Spinal cord (tissue), 10 donors: ENCODE data around the gene SLC7A7. TPM values are rescaled to one million over a fixed set of nuclear protein-coding genes. Genes with fewer than 3 reads are reported as not detected.
"Not testable (repeated sequence)": the region's sequence is repeated elsewhere in the genome, so short reads cannot be mapped to it uniquely, and the experiment has no call there.

ENCODE experiments used
- DNase-seq, 6 donors: peaks; one replicate each; pipeline versions ENCODE4 v3.0.0 to v3.0.0-alpha.2; 2013 to 2015; ENCODE audit warnings: low spot score in 6 of 6, low read depth in 4 of 6
- H3K27ac ChIP-seq: one replicate; pipeline ENCODE4 v1.5.1; 2013; ENCODE audit warnings: low read depth, low read length, control low read depth
- H3K27me3 ChIP-seq: one replicate; pipeline ENCODE4 v1.6.1; 2013; ENCODE audit warnings: low read length; ENCODE audit not compliant: control insufficient read depth, insufficient read depth
- H3K36me3 ChIP-seq: one replicate; pipeline ENCODE4 v1.6.1; 2013; ENCODE audit warnings: low read length; ENCODE audit not compliant: control insufficient read depth, insufficient read depth
- H3K4me1 ChIP-seq: one replicate; pipeline ENCODE4 v1.6.1; 2013; ENCODE audit warnings: low read length; ENCODE audit not compliant: control insufficient read depth, insufficient read depth
- H3K4me3 ChIP-seq: one replicate; pipeline ENCODE4 v1.5.1; 2013; ENCODE audit warnings: low read depth, low read length, control low read depth
- H3K9me3 ChIP-seq: one replicate; pipeline ENCODE4 v1.6.1; 2013; ENCODE audit warnings: low read length; ENCODE audit not compliant: control insufficient read depth, insufficient read depth
- WGBS: methylation state at CpG from one replicate; pipeline ENCODE4 v1.1.5; 2013; ENCODE audit warnings: missing lambda C conversion rate; ENCODE audit not compliant: insufficient coverage; 5-methylcytosine and 5-hydroxymethylcytosine counted together
- polyA plus RNA-seq, 2 donors: library from polyadenylated mRNA; unstranded; fragments of 120-200 nt; gene quantifications; one replicate each; pipeline ENCODE4 v1.2.1, GENCODE V29; 2013; ENCODE audit not compliant: insufficient read length in 2 of 2
- total RNA-seq, 2 donors: library from RNA; depleted of rRNA in 1 of 2; stranded (reverse); fragments of 120-200 nt in 1 of 2; fragments of >200 nt in 1 of 2; gene quantifications; one replicate each; pipeline versions ENCODE4 v1.2.3 to v1.2.4, GENCODE V29; 2013 to 2014
- donor health status: healthy.

Gene SLC7A7
- total and polyA plus RNA-seq, 4 donors: 8.5 to 11.5 (median 10.1) TPM

DNA sequence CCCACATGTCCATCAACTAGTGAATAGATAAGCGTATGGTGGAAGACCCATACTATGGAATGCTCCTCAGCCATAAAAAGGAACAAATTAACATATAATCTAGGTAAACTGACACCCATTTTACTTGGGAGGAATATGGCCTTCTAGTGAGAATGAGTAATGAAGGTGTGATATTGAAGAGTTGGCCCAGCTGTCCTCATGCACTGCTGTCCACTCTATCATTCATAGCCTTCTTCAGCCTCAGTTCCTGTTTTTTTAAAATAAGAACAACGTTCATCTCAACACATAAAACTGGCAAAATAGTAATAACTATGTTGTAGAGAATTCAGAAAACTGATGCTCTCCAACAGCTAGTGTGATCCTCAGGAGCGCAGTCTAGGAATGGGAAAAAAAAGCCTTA lies 75.2 kb downstream of the SLC7A7 start:
- no peak for DNase-seq
- WGBS: no CpG with 5 or more reads among the region's 3 CpGs
- no peaks in the 10 kb centered on the region for H3K9me3 ChIP-seq
- no peaks in the 10 kb centered on the region for H3K27me3 ChIP-seq
- no peak overlapping the region for H3K4me3 ChIP-seq
- no peaks in the 10 kb centered on the region for H3K4me1 ChIP-seq
- no peaks in the 10 kb centered on the region for H3K36me3 ChIP-seq
- no peak overlapping the region for H3K27ac ChIP-seq

DNA sequence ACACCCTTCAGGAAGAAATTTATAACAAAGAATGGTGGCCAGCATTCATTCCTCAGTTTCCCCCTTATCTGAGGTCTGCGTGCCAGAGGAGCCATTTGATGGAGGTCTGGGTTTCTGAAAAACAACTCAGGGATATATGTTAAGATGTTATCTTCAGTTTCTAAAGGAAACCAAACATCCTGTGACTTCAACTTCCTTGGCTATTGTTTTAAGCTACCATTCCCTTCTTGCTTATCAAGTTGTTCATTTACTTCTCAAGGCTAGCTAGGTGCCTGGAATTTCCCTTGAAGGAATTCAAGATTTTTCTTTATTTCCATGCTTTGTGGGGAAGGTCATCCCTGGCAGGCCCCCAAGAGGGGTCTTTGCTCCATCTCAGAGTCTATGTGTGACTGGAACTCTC lies 75.8 kb downstream of the SLC7A7 start:
- Histone ChIP-seq H3K9me3 (no peaks in the 10 kb centered on the region), H3K4me3 (no peak overlapping the region), H3K27ac (no peak overlapping the region), H3K4me1 (no peaks in the 10 kb centered on the region), H3K36me3 (no peaks in the 10 kb centered on the region), H3K27me3 (no peaks in the 10 kb centered on the region)
- no CpG with 5 or more reads among the region's 1 CpG for WGBS
- DNase-seq: no peak

DNA sequence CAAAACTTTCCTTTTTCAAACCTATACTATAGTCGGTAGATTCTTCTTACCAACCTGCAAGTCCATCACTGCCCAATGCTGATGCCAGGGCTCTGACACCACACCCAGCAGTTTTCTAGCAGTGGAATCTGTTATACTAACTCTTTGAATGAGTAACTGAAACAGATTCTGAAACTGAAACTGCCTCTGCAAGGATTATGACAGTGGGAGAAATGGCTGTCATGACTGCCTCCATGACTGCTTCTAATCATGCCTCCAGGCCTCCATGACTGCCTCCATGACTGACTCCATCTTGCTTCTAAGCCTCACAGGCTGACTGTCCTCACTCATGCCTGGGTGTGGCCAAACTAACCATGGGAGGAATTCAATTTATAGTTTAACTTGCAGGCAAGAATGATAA lies 78.2 kb downstream of the SLC7A7 start:
- H3K36me3 ChIP-seq: no peaks in the 10 kb centered on the region
- H3K4me1 ChIP-seq: no peaks in the 10 kb centered on the region
- H3K27me3 ChIP-seq: no peaks in the 10 kb centered on the region
- H3K4me3 ChIP-seq: no peak overlapping the region
- WGBS: no CpG with 5 or more reads among the region's 1 CpG
- DNase-seq: no peak
- no peaks in the 10 kb centered on the region for H3K9me3 ChIP-seq
- no peak overlapping the region for H3K27ac ChIP-seq

DNA sequence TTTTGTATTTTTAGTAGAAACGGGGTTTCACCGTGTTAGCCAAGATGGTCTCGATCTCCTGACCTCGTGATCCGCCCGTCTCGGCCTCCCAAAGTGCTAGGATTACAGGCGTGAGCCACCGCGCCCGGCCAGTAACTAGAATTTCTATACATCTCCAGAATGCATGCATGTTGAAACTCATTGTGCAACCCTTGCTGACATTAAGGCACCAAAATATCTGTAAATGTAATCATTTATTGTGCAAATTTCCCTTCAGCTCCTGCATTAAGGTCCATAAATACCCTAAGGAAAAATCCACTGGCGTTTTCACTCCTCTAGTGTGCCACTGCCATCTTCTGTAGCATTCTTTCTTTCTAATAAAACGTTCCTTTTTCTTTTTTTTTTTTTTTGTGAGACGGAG lies 78.9 kb downstream of the SLC7A7 start:
- H3K27me3 ChIP-seq, H3K36me3 ChIP-seq, H3K4me1 ChIP-seq, H3K27ac ChIP-seq, H3K4me3 ChIP-seq, DNase-seq, H3K9me3 ChIP-seq: not testable (repeated sequence)
- WGBS: 83% methylated on average over 3 of the region's 14 CpGs

DNA sequence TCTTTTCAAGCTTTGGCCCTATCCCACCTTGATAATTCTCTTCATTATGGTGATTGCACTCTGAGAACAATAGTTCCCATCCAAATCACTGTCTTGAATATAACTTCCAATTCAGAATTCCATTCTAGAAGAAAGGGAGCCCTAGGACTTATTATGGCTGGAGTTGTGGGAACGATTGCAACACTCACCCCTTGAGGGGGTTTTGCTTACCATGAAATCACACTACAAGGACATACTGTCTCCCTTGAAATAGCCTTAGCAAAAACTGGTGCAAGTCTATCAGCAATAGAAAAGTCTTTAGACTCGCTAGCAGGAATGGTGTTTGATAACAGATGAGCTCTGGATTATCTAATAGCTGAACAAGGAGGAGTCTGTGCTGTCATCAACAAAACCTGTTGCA lies 80.1 kb downstream of the SLC7A7 start:
- no peaks in the 10 kb centered on the region for H3K27me3 ChIP-seq
- H3K4me3 ChIP-seq: no peak overlapping the region
- H3K36me3 ChIP-seq: no peaks in the 10 kb centered on the region
- H3K27ac ChIP-seq: no peak overlapping the region
- no CpG with 5 or more reads among the region's 2 CpGs for WGBS
- DNase-seq: no peak
- no peaks in the 10 kb centered on the region for H3K4me1 ChIP-seq
- H3K9me3 ChIP-seq: no peaks in the 10 kb centered on the region

DNA sequence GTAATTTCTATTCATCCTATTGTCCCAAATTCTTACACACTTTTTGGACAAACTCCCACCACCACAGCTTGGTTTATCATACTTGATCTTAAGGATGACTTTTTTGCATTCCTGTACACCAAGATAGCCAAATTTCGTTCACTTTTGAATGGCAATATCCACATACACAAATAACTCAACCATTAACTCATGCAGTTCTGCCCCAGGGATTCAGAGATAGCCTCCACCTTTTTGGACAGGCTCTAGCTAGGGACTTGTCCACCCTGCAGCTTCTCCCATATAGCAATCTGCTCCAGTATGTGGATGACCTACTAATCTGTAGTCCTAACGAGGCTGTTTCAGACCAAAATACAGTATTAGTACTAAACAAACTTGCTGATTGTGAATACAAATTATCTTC lies 81.4 kb downstream of the SLC7A7 start:
- H3K9me3 ChIP-seq: no peaks in the 10 kb centered on the region
- H3K36me3 ChIP-seq: no peaks in the 10 kb centered on the region
- H3K27me3 ChIP-seq: no peaks in the 10 kb centered on the region
- WGBS: 88% methylated on average over 2 of the region's 2 CpGs
- H3K27ac ChIP-seq: no peak overlapping the region
- no peak for DNase-seq
- H3K4me3 ChIP-seq: no peak overlapping the region
- H3K4me1 ChIP-seq: no peaks in the 10 kb centered on the region

DNA sequence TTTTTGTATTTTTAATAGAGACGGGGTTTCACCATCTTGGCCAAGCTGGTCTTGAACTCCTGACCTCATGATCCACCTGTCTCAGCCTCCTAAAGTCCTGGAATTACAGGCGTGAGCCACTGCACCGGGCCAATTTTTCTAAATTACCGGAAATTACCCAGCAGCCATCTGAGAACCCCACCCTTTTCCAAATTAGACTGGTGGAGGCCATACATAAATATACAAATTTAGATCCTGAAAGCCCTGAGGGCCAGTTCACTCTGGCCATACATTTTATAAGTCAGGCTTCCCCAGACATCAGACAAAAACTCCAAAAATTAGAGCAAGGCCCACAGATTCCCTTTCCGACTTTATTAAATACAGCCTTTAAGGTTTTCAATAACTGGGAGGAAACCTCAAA lies 83.2 kb downstream of the SLC7A7 start:
- H3K9me3 ChIP-seq, H3K27ac ChIP-seq, H3K27me3 ChIP-seq, H3K4me1 ChIP-seq, DNase-seq, H3K4me3 ChIP-seq, H3K36me3 ChIP-seq: not testable (repeated sequence)
- 89% methylated on average over 5 of the region's 5 CpGs for WGBS

DNA sequence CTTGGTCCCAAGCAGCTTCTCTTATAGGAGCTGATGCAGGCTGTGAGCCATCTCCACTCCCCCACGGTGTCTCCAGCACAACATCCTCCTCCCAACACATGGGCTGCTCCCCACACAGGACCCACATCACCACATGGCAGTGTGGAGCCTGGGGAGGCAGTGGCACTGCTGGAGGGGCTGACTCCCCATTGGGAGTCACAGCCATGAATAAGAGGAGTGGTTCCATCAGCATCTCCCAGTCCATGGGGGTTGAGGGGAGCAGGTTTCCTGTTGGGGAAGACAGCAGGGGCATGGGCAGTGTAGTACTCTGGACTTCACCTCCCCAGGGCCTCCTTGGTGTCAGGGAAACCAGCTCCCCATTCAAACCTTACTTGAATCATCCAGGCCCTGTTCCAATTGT lies 89.2 kb downstream of the SLC7A7 start:
- Histone ChIP-seq H3K27ac (no peak overlapping the region), H3K4me1 (no peaks in the 10 kb centered on the region), H3K4me3 (no peak overlapping the region), H3K27me3 (no peaks in the 10 kb centered on the region), H3K9me3 (no peaks in the 10 kb centered on the region), H3K36me3 (no peaks in the 10 kb centered on the region)
- WGBS: no CpG with 5 or more reads among the region's 1 CpG
- no peak for DNase-seq

DNA sequence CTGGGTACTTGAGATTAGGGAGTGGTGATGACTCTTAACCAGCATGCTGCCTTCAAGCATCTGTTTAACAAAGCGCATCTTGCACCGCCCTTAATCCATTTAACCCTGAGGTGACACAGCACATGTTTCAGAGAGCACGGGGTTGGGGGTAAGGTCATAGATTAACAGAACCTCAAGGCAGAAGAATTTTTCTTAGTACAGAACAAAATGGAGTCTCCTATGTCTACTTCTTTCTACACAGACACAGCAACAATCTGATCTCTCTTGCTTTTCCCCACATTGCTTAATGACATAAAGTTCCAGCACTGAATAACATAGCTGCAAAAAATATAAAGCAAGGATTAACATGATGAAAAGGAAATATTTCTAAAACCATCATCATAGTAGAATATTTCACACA lies 89.9 kb downstream of the SLC7A7 start:
- not testable (repeated sequence) for DNase-seq, H3K27ac ChIP-seq, H3K4me1 ChIP-seq, H3K36me3 ChIP-seq, H3K9me3 ChIP-seq, H3K27me3 ChIP-seq, H3K4me3 ChIP-seq
- WGBS: no CpG with 5 or more reads among the region's 3 CpGs

DNA sequence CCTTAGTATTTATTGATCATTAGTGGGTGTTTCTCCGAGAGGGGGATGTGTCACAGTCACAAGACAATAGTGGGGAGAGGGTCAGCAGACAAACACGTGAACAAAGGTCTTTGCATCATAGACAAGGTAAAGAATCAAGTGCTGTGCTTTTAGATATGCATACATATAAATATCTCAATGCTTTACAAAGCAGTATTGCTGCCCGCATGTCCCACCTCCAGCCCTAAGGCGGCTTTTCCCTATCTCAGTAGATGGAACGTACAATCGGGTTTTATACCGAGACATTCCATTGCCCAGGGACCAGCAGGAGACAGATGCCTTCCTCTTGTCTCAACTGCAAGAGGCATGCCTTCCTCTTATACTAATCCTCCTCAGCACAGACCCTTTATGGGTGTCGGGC lies 90.4 kb downstream of the SLC7A7 start:
- H3K4me3 ChIP-seq, DNase-seq, H3K4me1 ChIP-seq, H3K9me3 ChIP-seq, H3K27me3 ChIP-seq, H3K27ac ChIP-seq, H3K36me3 ChIP-seq: not testable (repeated sequence)
- WGBS: no CpG with 5 or more reads among the region's 8 CpGs
